GM23338 (cell line): ENCODE results near the gene THRB. TPM values are rescaled to one million over a fixed set of nuclear protein-coding genes. Genes with fewer than 3 reads are reported as not detected.

Source experiments
- ATAC-seq: fragments of 200-7000 bp; cut with Tn5 transposase; 3 replicates; pipeline ENCODE4 v1.9.1; 2020
- DNase-seq: peaks from one replicate; pipeline ENCODE4 v3.0.0-alpha.2; 2015; ENCODE audit warnings: low spot score
- H2AFZ ChIP-seq: fragments of 200-600 bp; sonication (generic); 2 replicates; pipeline ENCODE4 v1.8.0; 2016; ENCODE audit warnings: antibody characterized with exemption, mild to moderate bottlenecking, moderate library complexity
- H3F3A ChIP-seq: fragments of 200-600 bp; sonication (generic); replicated peaks from 2 replicates; pipeline ENCODE4 v1.8.0; 2017; ENCODE audit warnings: antibody characterized with exemption, mixed run types, low read depth
- H3K27ac ChIP-seq: fragments of 200-600 bp; sonication (generic); 2 replicates; pipeline ENCODE4 v1.6.1; 2016; ENCODE audit warnings: low read depth
- H3K27me3 ChIP-seq: fragments of 200-600 bp; sonication (generic); 2 replicates; pipeline ENCODE4 v1.8.0; 2016; ENCODE audit warnings: mild to moderate bottlenecking, mixed run types, moderate library complexity; ENCODE audit not compliant: insufficient read depth
- H3K36me3 ChIP-seq: fragments of 200-600 bp; sonication (generic); 2 replicates; pipeline ENCODE4 v1.8.0; 2016; ENCODE audit warnings: mild to moderate bottlenecking; ENCODE audit not compliant: insufficient read depth
- H3K4me1 ChIP-seq: fragments of 200-600 bp; sonication (generic); 2 replicates; pipeline ENCODE4 v1.8.0; 2016; ENCODE audit warnings: mild to moderate bottlenecking, moderate library complexity; ENCODE audit not compliant: insufficient read depth
- H3K4me2 ChIP-seq: fragments of 200-600 bp; sonication (generic); 2 replicates; pipeline ENCODE4 v1.7.1; 2017; ENCODE audit warnings: mixed run types
- H3K4me3 ChIP-seq: fragments of 200-600 bp; sonication (generic); 2 replicates; pipeline ENCODE4 v1.6.1; 2016; ENCODE audit warnings: mixed run types
- H3K79me2 ChIP-seq: fragments of 200-600 bp; sonication (generic); replicated peaks from 2 replicates; pipeline ENCODE4 v1.8.0; 2017; ENCODE audit warnings: mild to moderate bottlenecking; ENCODE audit not compliant: insufficient read depth
- H3K9me2 ChIP-seq: fragments of 200-600 bp; sonication (generic); 2 replicates; pipeline ENCODE4 v1.8.0; 2017; ENCODE audit not compliant: insufficient read depth
- H4K20me1 ChIP-seq: fragments of 200-600 bp; sonication (generic); replicated peaks from 2 replicates; pipeline ENCODE4 v1.8.0; 2017; ENCODE audit warnings: mild to moderate bottlenecking; ENCODE audit not compliant: insufficient read depth
- H3K27ac Mint-ChIP-seq: 2 replicates; pipeline ENCODE4 v1.8.0; 2020; ENCODE audit warnings: inconsistent platforms, mild to moderate bottlenecking, moderate library complexity, mixed read lengths
- H3K27me3 Mint-ChIP-seq: 3 replicates; pipeline ENCODE4 v1.8.0; 2022; ENCODE audit warnings: low read depth, mild to moderate bottlenecking, moderate library complexity, mixed read lengths, inconsistent platforms; ENCODE audit not compliant: insufficient read depth, poor library complexity
- H3K36me3 Mint-ChIP-seq: 3 replicates; pipeline ENCODE4 v1.8.0; 2021; ENCODE audit warnings: low read depth, mild to moderate bottlenecking, inconsistent platforms, moderate library complexity, mixed read lengths
- H3K4me1 Mint-ChIP-seq: 3 replicates; pipeline ENCODE4 v1.8.0; 2020; ENCODE audit warnings: mild to moderate bottlenecking, inconsistent platforms, mixed read lengths
- H3K4me3 Mint-ChIP-seq: 3 replicates; pipeline ENCODE4 v1.8.0; 2021; ENCODE audit warnings: moderate library complexity, mild to moderate bottlenecking, inconsistent platforms, mixed read lengths
- H3K9me3 Mint-ChIP-seq: 3 replicates; pipeline ENCODE4 v1.8.0; 2020; ENCODE audit warnings: moderate library complexity, mild to moderate bottlenecking, inconsistent platforms, mixed read lengths
- CTCF ChIP-seq, 2 experiments: fragments of 200-600 bp in 1 of 2; sonication (generic) in 1 of 2; conservative IDR thresholded peaks; 2 replicates each; pipeline versions ENCODE4 v1.5.1 to v1.6.1; 2016 to 2017; ENCODE audit warnings: antibody characterized with exemption in 2 of 2, low read depth in 2 of 2, mild to moderate bottlenecking in 2 of 2, moderate library complexity in 1 of 2
- EZH2phosphoT487 ChIP-seq: fragments of 200-600 bp; sonication (generic); IDR thresholded peaks from one replicate; pipeline ENCODE4 v1.8.1; 2018; ENCODE audit warnings: antibody characterized with exemption; ENCODE audit not compliant: unreplicated experiment
- REST ChIP-seq: IDR thresholded peaks from one replicate; pipeline ENCODE4 v1.6.1; 2018; ENCODE audit warnings: antibody characterized with exemption; ENCODE audit not compliant: unreplicated experiment
- ZNF114 ChIP-seq: fragments of 250-450 bp; sonication (Bioruptor Pico); IDR thresholded peaks from 2 replicates; pipeline ENCODE4 v1.5.0; 2020; ENCODE audit warnings: mild to moderate bottlenecking, moderate library complexity
- ZNF331 ChIP-seq: fragments of 250-450 bp; sonication (Bioruptor Pico); IDR thresholded peaks from 2 replicates; pipeline ENCODE4 v1.5.0; 2020; ENCODE audit warnings: low read depth, mild to moderate bottlenecking, moderate library complexity
- ZNF462 ChIP-seq: fragments of 250-450 bp; sonication (Bioruptor Pico); IDR thresholded peaks from 2 replicates; pipeline ENCODE4 v1.5.0; 2020; ENCODE audit warnings: mild to moderate bottlenecking, moderate library complexity
- polyA plus RNA-seq: library from polyadenylated mRNA; unstranded; fragments of >200 nt; fragmentation: Nextera tagmentation; extraction: Ambion mirVana; gene quantifications from 2 replicates; pipeline ENCODE4 v1.2.1, GENCODE V29; 2016
- total RNA-seq: library from RNA; depleted of rRNA; stranded (reverse); fragments of >200 nt; shearing (Covaris generic); gene quantifications from 2 replicates; pipeline ENCODE4 v1.2.3, GENCODE V29; 2014

The THRB gene
- total and polyA plus RNA-seq, 2 experiments from 2014 or later: 1.7 to 3.2 TPM

- H3K27ac Mint-ChIP-seq: no peak overlapping the region
- peaks cover 20% of the 10 kb centered on the region for H3K4me1 Mint-ChIP-seq
Measured at GRCh38 chr3:24155276-24155675, 339.4 kb downstream of the THRB start.

GRCh38 chr3:24154781-24155180, 339.9 kb downstream of the THRB start:
- Histone ChIP-seq H3K27ac (no peak overlapping the region), H3K27me3 (no peaks in the 10 kb centered on the region), H3F3A (no peaks in the 10 kb centered on the region), H3K79me2 (no peaks in the 10 kb centered on the region), H4K20me1 (no peaks in the 10 kb centered on the region), H3K36me3 (no peaks in the 10 kb centered on the region), H3K4me3 (no peak overlapping the region), H3K4me1 (peaks cover 26% of the 10 kb centered on the region), H3K4me2 (no peak overlapping the region), H2AFZ (no peak overlapping the region), H3K9me2 (no peaks in the 10 kb centered on the region)
- no peaks in the 10 kb centered on the region for H3K36me3 Mint-ChIP-seq
- TF ChIP-seq CTCF (conservative IDR thresholded peaks at IDR 0.05; ENCODE audit: low read depth in 2 of 2) (no peak), EZH2phosphoT487 (no peak), REST (no peak), ZNF114 (CRISPR knock-in tag) (no peak), ZNF462 (CRISPR knock-in tag) (no peak)
- DNase-seq: no peak
- no peaks in the 10 kb centered on the region for H3K27me3 Mint-ChIP-seq
- H3K4me3 Mint-ChIP-seq: no peak overlapping the region
- peaks cover 17% of the 10 kb centered on the region for H3K4me1 Mint-ChIP-seq
- H3K27ac Mint-ChIP-seq: no peak overlapping the region
- no peak for ATAC-seq
- no peaks in the 10 kb centered on the region for H3K9me3 Mint-ChIP-seq

More at GRCh38 chr3:24155276-24155675, 339.4 kb downstream of the THRB start:
- DNase-seq (no peak), ATAC-seq (no peak)
- no peaks in the 10 kb centered on the region for H3K9me3 Mint-ChIP-seq
- Histone ChIP-seq H3K27ac (no peak overlapping the region), H3K4me3 (no peak overlapping the region), H3K4me1 (peaks cover 26% of the 10 kb centered on the region), H3K4me2 (no peak overlapping the region), H3K36me3 (no peaks in the 10 kb centered on the region), H3K9me2 (0 out of 2 replicates have a peak, but pooled peaks cover 4% of the 10 kb centered on the region), H4K20me1 (no peaks in the 10 kb centered on the region), H2AFZ (no peak overlapping the region), H3F3A (no peaks in the 10 kb centered on the region), H3K27me3 (no peaks in the 10 kb centered on the region), H3K79me2 (no peaks in the 10 kb centered on the region)
- no peaks in the 10 kb centered on the region for H3K27me3 Mint-ChIP-seq
- TF ChIP-seq ZNF331 (CRISPR knock-in tag): no peak
- TF ChIP-seq EZH2phosphoT487: no peak
- no peak overlapping the region for H3K4me3 Mint-ChIP-seq
- no peaks in the 10 kb centered on the region for H3K36me3 Mint-ChIP-seq
